HG03442 (cell line): ENCODE data around the gene TOR4A.

Experiments used
- ATAC-seq: cut with Tn5 transposase; IDR thresholded peaks from one replicate; pipeline ENCODE4 v1.9.1; 2021; ENCODE audit warnings: mild to moderate bottlenecking, moderate library complexity; ENCODE audit not compliant: unreplicated experiment

TOR4A gene

DNA sequence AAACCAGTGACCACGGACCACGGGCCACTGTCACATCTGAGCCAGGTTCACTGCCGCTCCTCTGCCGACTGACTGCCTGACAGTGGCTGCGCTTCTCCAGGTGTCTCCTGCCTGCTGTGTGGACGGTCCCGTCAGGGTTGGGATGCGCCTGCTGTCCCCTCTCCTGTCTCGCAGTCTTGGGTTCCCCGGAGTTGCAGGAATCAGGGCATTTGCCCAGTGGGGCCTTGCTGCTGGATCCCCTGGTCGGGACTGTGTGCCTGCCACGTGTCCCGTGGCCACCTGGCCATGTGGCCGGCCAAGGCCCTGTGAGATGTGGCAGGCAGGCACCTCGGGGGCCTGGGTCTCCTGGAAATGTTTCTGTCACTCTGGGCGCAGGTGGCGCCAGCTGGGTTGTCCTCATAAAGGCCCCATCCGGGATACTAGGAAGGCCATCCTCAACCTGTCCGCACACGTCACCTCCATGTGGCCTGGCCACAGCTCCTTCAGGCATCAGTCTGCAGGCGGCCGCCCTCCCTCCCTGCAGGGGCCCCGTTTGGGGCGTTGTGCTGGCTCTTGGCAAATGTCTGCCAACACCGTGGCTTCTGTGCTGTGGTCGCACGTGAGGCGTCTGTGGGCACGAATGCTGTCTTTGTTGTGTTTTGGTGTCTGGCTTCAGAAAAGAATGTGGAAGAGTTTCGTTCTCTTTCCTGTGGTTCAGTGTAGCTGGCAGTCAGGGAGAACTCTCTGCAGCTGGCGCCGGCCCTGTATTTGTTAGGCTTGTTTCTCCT is 6.4 kb upstream of the TOR4A start:
- no peak for ATAC-seq

DNA sequence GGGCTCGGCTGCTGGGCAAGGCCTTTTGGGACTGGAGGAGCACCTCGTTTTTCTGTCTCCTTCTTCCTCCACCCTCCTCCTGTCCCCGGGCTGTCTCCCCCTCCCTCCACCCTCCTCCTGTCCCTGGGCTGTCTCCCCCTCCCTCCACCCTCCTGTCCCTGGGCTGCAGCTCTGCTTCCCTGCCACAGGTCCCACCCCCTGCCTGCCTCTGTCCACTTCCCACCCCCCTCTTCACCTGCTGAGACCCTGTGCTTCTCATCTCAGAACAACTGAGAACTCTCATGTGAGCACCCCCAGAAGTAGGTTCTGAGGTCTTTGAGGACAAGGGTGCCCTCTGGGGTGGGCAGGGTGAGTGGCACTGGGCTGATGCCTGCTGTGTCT is 5.8 kb upstream of the TOR4A start:
- ATAC-seq, result no peak

DNA sequence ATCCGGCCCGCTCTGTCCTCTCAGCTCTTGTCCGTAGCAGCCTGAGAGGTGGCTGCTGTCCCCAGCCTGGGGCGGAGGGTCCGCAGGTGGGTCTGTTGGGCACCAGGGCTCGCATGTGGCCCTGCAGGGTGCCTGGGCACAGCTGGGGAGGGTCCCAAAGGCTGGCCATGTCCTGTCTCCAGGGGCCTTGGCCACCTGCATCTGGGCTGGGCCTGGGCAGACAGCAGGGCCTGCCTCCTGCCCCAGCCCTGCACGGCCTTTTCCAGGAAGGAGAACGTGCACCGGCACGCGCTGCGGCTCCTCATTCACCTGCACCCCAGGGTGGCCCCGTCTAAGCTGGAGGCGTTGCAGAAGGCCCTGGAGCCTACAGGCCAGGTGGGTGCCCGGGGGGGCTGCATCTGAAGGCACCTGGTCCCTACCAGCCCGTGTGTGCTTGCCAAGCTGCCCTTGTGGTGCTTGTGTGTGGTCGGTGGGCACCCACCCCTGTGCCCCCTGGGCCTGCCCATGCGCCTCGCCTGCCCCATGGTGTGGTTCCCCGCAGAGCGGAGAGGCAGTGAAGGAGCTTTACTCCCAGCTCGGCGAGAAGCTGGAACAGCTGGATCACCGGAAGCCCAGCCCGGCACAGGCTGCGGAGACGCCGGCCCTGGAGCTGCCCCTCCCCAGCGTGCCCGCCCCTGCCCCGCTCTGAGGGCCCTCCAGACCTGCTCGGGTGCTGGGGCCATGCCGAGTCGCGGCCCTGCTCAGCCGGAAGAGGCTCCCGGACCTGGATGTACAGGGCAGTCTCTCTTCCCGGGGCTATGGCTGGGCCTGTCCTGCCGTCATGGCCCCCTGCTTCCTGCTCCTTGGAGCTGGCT is 5.1 kb upstream of the TOR4A start:
- no peak for ATAC-seq

DNA sequence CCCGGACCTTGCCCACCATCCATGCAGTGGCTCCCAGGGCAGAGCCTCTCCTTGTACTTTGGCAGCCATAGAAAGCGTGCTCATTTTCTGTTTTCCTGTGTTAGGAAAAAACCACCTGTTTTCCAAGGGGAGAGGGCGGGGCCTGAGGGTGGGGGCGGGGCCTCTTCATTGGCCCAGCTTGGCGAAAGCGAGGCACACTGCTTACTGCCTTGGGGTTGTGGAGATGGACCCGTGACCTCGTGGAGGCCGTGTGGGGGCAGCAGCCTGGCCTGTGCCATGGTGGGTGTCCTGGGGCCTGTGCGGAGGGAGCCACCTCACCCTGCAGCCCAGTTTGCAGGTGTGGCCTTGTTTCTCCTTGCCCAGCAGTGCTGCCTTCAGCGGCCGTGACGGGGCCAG is 4.4 kb upstream of the TOR4A start:
- no peak for ATAC-seq

DNA sequence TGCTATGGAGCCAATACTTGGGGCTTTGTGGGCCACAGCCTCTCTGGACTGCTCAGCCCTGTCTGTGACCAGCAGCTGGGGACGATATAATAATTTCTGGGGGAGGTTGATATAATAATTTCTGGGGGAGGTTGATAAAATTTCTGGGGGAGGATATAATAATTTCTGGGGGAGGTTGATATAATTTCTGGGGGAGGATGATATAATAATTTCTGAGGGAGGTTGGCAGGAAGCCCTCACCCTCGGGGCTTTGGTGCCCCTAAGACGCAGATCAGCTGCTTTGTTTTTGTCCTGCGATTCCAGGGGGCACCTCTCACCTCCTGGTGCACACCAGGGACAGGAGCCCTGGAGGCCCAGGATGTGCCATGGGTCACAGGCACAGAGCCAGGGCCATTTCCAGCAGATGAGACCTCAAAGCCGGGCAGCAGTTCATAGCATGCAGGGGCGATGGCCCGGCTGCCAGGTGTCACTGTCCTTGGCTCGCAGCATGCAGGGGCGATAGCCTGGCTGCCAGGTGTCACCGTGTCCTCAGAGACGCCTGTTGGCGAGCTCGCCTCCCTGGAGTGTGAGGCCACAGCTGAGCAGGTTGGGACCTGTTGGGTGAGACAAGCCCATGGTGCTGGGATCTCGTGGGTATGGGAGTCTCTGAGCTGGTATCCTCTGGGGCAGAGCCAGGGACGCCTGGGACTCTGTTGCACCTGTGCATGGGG is 3.8 kb upstream of the TOR4A start:
- ATAC-seq, result no peak

DNA sequence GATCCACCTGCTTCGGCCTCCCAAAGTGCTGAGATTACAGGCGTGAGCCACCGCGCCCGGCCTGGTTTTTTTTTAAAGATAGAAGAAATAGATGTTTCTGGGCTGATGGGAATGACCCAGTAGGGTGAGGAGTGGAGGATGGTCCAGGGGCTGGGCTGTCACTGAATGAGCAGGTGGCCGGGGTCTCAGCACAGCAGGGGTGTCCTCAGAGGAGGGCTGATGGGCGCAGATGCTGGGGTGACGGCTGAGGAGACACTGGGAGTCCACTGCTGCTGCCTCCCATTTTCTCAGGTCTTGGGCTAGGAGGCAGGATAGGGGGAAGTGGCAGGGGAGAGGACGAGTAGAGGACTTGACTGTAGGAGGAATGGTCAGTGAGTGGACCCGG is 2.3 kb upstream of the TOR4A start:
- no peak for ATAC-seq

DNA sequence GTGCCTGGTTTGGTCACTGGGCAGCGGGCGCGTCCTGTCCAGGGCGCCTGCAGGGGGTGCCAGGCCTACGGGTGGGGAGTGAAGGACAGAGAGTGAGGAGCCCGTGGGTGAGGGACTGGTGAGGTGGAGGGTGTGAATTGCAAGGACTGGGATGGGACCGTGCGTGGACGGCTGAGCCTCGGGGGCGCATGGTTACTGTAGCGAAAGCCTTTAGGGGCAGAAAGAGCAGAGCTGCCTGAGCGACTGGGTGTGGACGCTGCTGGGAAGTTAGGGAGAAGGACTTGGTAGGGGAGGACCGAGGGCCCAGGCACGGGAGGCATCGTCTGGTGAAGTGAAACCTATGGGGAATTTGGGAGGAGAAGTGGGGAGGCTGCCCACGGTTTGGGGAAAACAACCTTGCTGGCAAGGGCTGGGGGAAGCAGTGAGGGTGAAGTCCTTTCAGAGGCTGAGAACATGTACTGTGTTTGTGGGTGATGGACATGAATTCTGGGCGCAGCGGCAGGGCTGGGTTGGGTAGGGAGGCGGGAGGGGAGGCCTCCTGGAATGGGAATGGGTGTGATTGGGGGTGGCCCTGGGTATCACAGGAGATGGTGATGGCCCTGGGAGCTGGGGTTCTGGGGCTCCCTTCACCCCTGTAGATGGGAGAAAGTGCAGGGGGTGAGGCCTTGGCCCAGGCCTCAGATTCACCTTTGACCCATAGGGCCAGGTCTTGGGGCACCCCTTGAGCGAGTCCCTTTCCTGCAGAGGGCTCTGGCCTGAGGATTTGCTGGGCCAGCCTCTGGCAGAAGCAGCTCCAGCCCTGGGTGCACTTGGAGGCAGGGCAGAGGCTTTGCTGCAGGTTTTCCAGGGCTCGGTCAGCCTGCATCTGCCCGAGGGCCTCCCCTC is 1.7 kb upstream of the TOR4A start:
- ATAC-seq, result no peak

DNA sequence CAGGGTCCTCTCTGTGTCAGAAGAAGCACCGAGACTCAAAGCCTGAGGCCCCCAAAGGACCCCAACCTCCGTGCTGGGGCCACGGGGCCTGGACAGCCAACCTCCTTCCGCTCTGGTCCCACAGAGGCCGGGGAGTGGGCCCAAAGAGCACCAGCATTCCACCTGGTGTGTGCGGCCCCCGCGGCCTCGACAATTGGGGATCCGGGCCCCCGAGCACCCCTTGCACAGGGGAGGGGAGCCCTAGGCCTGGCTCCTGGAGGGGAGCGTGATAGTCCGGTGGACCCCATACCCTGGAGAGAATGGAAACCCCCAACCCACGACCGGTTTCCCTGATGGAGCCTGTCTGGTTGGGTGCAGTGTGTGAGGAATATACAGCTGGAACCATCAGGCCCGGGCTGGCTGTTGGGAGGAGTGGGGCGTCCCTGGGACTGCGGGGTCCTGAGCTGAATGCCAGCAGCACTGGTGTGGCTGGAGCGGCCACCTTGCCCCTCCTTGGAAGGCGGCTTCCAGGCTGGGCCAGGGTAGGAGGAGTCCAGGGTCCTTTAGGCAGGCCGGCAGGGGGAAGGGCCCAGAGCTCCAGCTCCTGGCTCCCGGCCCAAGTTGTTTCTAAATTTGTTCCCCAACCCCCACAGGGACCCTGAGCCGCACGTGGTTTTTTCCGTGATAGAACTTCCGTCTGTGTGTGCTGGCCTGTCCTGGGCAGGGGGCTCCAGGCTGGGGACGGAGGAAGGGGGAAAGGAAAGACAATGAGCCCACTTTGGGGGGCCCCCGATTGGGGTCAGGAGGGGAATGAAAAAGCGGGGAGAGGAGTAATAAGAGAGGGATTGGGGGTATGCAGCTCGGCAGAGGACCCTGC is 825 bp upstream of the TOR4A start:
- no peak for ATAC-seq

DNA sequence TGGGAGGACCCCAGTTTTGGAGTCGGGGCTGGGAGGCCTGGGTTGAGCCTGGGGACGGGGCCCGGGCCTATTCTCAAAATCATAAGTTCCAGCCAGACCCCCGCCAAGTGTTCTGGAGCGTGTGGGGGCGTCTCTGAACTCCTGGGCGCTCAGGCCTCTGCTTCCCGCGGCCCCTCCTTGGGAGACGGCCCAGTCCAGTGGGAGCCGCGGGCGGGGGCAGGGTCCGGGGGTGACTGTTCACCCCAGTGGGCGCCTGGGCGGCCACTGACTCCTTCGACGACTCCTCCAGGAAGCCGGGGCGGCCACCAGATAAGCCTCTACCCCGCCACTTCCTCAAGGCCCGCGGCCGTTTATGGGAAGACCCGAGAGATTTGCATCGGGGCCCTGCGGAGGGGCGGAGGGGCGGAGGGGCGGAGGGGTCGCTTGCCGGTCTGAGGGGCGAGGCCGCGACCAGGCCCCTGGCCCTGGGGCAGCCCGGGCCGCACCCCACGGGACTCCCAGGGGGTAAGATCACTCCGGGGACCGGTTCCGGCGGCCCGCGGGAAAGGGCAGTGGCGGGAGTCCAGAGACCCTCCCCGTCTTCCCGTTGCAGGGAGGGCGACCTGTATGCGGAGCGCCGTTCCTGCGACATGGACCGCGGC is 655 bp downstream of the TOR4A start:
- ATAC-seq, result no peak

DNA sequence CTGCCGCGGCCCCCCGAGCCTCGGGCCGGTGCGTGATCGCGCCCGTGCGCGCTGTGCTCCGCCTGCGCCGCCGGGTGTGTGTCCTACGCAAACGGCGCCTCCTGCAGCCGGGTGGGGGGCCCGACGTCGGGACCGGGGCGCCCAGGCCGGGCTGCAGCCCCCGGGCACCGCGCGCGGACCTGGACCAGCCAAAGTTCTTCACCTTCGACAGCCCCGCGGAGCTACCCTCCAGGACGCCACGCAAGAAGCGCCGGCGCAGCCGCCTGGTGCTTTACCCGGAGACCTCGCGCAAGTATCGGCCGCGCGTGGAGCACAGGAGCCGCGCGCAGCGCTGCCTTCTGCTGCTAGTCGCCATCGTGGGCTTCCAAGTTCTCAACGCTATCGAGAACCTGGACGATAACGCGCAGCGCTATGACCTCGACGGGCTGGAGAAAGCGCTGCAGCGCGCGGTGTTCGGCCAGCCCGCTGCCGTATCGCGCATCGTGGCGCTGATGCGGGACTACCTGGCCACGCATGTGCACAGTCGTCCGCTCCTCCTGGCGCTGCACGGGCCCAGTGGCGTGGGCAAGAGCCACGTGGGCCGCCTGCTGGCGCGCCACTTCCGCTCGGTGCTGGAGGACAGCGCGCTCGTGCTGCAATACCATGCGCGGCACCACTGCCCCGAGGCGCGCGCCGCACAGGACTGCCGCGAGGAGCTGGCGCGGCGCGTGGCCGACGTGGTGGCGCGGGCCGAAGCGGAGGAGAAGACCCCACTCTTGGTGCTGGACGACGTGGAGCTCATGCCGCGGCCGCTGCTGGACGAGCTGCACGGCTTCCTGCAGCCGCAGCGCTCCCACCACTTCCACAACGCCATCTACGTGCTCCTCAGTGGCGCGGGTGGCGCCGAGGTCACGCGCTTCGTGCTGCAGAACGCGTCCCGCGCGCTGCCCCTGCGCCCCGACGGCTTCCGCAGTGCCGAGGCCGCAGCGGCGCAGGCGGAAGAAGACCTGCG is 1.5 kb downstream of the TOR4A start:
- no peak for ATAC-seq

DNA sequence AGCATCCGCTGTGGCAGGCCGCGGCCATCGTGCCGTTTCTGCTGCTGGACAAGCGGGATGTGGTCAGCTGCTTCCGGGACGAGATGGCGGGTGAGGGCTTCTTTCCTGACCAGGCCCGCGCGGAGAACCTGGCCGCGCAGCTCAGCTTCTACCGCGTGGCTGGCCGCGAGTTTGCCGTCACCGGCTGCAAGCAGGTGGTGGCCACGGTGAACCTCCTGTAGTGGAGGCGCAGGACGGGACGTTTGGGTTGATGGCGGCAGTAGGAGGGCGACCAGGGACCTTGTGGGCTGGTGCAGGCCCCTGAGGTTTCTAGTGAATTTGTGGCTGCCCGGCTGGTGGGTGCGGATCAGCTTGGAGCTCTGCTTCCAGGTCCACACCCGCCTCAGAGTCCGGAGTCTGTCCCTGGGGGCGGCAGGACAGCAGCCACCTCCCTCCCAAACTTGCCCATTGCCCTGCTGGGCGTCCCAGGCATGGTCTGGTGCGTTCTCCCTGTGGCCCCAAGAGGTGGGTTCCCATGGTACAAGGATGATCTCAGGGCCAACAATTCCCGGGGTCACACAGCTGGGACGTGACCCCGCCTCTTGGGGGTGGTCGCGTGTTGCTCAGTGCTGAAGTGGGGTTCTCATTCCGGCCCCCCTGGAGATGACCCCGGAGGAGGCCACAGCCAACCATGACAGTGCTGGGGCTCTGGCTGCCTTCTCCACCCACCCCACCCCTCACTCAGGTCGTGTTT is 2.4 kb downstream of the TOR4A start:
- ATAC-seq, result no peak

DNA sequence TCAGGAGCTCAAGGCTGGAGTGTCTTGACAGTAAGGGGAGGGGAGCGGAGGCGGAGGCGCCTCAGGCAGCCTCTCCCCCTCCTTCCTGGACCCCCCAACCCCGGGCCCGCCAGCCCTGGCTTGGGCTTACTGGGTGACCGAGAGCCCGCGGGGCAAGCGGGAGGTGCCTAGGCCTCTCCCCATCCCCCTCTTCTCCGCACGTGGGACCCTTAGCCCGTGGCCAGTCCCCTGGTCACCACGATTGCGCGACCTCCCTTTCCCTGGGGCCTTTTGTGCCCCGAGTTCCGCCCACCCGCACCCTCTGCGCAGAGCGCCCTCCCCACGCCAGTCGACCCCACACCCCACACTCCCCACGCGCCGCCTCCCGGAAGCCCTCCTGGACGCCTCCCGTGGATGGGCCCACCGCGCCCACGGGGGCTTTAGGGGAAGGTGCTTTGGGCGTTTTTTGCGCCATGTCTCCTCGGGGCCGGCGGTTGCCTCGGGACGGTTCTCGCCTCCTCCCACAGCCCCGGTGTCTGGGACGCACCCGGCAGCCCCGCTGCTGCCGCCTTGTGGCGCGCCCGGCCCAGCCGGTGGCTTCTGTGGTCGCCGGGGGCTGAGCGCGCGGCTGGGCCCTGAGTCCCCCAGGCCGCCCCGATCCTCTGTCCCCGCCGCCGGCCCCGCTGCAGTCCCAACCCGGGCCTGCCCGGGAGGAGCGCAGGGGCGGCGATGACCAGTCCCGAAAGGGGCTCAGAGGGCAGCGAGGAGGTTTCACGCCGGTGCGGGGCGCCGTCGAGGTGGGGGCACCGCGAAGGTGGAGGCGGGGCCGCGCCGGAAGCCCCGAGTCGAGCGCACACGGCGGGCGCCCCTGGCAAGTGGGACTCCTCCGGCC is 3.2 kb downstream of the TOR4A start:
- ATAC-seq, result no peak

DNA sequence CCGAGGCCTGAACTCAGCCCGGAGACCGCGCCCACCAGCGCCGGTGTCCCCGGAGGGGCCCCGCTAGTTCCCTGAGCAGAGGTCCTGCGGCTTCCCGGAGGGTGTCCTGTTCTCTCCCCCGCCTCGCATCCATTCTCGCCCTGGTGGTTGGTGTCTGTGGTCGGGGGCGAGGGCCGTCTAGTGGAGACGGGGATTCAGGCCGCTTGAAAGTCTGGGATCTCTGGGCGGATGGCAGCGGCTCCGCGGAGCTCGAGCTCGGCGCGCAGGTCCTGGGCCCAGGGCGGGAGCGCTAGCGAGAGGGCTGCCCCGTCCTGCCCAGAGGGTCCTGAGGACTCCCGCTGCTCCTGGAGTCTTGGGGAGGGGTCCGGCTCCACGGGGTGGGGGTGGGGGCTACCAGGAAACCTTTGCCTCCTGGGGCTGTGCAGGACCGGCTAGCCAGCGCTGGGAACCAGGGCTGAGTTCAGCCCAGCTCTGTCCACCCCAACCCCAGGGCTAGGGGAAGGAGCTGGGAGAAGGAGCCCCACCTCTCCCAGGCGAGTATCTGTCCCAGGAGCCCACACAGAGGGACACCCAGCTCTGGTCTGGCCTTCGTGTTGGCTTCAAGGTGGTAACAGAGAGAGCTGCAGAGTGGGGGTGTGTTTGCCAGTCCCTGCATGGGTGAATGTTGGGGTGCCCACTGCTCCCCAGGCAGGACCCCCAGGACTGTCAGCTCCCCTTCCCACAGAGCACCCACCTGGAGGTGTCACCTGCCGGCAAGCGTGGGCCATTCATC is 4.0 kb downstream of the TOR4A start:
- no peak for ATAC-seq

DNA sequence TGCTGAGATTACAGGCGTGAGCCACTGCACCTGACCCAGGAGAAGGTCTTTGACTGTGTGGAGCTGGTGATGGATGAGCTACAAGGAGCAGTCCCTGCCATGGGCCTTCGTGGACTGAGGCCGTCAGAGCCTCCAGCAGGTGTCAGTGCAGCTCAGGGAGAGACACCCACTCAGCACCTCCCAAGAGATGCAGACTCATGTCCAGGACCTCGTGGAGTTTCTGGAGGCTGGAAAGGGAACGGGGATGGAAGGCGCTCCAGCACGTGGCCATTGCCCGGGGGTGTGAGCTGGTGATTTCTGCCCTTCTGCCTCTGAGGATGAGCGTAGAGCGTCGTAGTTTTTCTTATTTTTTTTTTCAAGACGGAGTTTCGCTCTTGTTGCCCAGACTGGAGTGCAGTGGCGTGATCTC is 9.5 kb downstream of the TOR4A start:
- no peak for ATAC-seq

DNA sequence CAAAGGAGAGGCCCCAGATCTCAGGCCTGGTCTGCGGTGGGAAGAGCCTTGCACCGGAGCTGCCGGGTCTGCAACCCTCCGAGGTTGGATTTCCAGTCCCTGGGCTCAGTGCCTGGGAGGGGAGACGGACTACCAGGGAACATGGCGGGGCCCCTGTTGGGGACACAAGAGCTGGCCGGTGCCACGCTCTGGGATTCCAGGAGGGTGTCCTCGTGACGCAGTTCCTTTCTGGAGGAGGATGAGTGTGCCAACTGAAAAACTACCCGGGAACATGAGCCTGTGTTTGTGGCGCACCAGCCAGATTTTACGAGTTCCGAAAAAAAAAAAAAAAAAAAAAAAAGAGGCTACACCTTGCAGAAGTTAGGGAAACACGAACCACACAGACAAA is 15.6 kb downstream of the TOR4A start:
- ATAC-seq, result no peak
